Activated T-cell treated with anti-CD3 and anti-CD28 coated beads, Interleukin-2, amount 50 U/mL, for 48 hours (primary cell): ENCODE measurements around the gene PCGF3.
"Not testable (repeated sequence)": the region's sequence is repeated elsewhere in the genome, so short reads cannot be mapped to it uniquely, and the experiment has no call there.

Source experiments
- DNase-seq, 2 experiments: peaks; one replicate each; pipeline ENCODE4 v3.0.0-alpha.2; 2020

The PCGF3 gene

GRCh38 chr4:669806-670559 lies 35.6 kb upstream of the PCGF3 start:
- DNase-seq: not testable (repeated sequence)

GRCh38 chr4:671769-672168 lies 33.9 kb upstream of the PCGF3 start:
- no peak for DNase-seq

GRCh38 chr4:673349-674091 lies 32.1 kb upstream of the PCGF3 start:
- DNase-seq: peak in 1 of 2 experiments; percentile 33

- peak; percentile 98 to 99 for DNase-seq
These were observed 31.2 kb upstream of the PCGF3 start, which contains the start of the genes ATP5ME and MYL5 for GRCh38 chr4:674172-675035. Gene ATP5ME, minus strand, starts transcription at chr4:674276. Its CDS starts 29 bp downstream, at chr4:674247. Gene MYL5, plus strand, starts transcription at chr4:674542. Its CDS starts 3,485 bp downstream, at chr4:678027.

GRCh38 chr4:675036-675882 lies 30.4 kb upstream of the PCGF3 start:
- peak; percentile 52 to 58 for DNase-seq

- DNase-seq: peak in 1 of 2 experiments; percentile 26
These were observed 29.4 kb upstream of the PCGF3 start for GRCh38 chr4:675980-676870.

GRCh38 chr4:676871-677235 lies 28.8 kb upstream of the PCGF3 start:
- DNase-seq: no peak

- peak in 1 of 2 experiments; percentile 23 for DNase-seq
These were observed 28.0 kb upstream of the PCGF3 start for GRCh38 chr4:677431-678293.

GRCh38 chr4:678331-679103 lies 27.1 kb upstream of the PCGF3 start:
- peak in 1 of 2 experiments; percentile 18 for DNase-seq

GRCh38 chr4:679104-679481 lies 26.5 kb upstream of the PCGF3 start:
- DNase-seq: peak in 1 of 2 experiments; percentile 16

- DNase-seq: peak in 1 of 2 experiments; percentile 21
These were observed 26.0 kb upstream of the PCGF3 start for GRCh38 chr4:679629-680028.

- DNase-seq: peak in 1 of 2 experiments; percentile 21
These were observed 25.5 kb upstream of the PCGF3 start for GRCh38 chr4:680091-680490.

GRCh38 chr4:680551-680927 lies 25.1 kb upstream of the PCGF3 start:
- peak in 1 of 2 experiments; percentile 38 for DNase-seq

- DNase-seq: peak; percentile 69 to 78
These were observed 24.5 kb upstream of the PCGF3 start for GRCh38 chr4:680928-681645.

GRCh38 chr4:681736-682451 lies 23.7 kb upstream of the PCGF3 start:
- DNase-seq: peak; percentile 50 to 51

GRCh38 chr4:682490-683172 lies 23.0 kb upstream of the PCGF3 start:
- DNase-seq: peak in 1 of 2 experiments; percentile 18
